ENCODE data around the gene TAF4B.

DNA sequence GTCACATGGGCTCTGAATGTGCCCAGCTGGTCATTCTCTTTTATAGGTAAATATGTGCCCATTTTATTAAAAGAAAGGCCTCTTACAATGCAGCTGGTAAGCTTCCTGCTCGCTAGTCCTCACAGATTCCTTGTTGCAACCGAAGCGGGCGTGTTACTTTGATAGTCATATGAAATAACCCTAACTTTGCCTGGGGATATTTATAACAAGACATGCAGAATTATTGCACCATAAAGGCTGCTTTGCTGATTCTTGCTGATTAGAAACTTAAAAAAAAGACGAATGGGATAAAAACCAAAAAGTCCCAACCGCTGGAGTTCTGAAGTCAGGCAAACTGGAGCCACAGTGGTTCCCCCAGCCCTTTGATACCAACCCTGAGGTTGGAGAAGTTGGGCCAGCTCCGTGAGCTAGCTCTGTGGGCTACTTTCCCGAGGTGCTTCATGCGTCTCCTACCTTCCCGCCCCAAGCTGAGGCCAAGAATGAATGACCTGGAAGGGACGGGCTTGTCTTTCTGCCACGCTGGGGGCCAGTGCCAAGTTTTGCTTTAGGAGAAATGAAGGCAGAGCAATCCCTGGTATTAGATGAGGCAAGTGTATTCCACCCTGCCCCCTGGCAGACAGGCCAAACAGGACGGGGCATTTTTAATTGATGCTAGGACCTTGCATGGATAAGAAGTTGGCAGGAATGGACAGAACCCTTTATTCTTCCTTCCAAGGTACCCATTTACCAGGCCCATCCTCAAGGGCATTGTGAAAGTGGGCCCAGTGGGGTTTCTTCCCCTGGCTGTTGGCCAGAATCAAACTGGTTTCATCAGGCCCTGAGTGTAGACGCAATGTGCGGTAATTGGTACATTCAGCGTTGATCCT lies 181.7 kb downstream of the TAF4B start:
- TF ChIP-seq, protein P1, sequence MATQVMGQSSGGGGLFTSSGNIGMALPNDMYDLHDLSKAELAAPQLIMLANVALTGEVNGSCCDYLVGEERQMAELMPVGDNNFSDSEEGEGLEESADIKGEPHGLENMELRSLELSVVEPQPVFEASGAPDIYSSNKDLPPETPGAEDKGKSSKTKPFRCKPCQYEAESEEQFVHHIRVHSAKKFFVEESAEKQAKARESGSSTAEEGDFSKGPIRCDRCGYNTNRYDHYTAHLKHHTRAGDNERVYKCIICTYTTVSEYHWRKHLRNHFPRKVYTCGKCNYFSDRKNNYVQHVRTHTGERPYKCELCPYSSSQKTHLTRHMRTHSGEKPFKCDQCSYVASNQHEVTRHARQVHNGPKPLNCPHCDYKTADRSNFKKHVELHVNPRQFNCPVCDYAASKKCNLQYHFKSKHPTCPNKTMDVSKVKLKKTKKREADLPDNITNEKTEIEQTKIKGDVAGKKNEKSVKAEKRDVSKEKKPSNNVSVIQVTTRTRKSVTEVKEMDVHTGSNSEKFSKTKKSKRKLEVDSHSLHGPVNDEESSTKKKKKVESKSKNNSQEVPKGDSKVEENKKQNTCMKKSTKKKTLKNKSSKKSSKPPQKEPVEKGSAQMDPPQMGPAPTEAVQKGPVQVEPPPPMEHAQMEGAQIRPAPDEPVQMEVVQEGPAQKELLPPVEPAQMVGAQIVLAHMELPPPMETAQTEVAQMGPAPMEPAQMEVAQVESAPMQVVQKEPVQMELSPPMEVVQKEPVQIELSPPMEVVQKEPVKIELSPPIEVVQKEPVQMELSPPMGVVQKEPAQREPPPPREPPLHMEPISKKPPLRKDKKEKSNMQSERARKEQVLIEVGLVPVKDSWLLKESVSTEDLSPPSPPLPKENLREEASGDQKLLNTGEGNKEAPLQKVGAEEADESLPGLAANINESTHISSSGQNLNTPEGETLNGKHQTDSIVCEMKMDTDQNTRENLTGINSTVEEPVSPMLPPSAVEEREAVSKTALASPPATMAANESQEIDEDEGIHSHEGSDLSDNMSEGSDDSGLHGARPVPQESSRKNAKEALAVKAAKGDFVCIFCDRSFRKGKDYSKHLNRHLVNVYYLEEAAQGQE (IDR thresholded peaks at IDR 0.05; ENCODE audit: borderline replicate concordance), result no peak
- TF ChIP-seq EP300 (conservative IDR thresholded peaks at IDR 0.05; ENCODE audit: poor library complexity, severe bottlenecking), result no peak
